HG03095 (cell line): ENCODE measurements around the gene CBX6.

Experiments
- ATAC-seq: cut with Tn5 transposase; IDR thresholded peaks from one replicate; pipeline ENCODE4 v1.9.1; 2021; ENCODE audit warnings: moderate library complexity; ENCODE audit not compliant: unreplicated experiment

The CBX6 gene

GRCh38 chr22:38823076-38823475, 48.9 kb downstream of the CBX6 start:
- no peak for ATAC-seq

DNA sequence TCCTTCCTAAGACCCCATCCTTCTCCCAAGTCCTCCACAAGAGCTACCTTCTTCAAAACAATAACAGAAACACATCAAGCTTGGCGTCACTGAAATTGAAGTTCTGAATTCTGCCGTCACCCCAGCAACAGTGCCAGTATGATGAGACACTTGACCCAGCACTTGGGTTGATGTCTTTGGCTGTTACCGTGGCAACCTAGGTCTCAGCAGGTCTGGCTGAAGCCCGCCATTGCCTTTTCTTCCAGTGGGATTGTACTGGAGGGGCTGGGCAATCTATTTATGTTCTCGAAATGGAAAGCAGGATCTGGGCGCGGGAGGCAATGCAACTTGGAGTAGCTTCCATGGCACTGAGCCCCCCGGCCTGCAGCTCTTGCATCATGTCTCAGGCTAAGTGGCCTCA, 52.0 kb downstream of the CBX6 start:
- ATAC-seq, result no peak

- no peak for ATAC-seq
These were observed 52.6 kb downstream of the CBX6 start for GRCh38 chr22:38819387-38819940.

- no peak for ATAC-seq
These were observed 54.8 kb downstream of the CBX6 start for GRCh38 chr22:38817196-38817595.

- ATAC-seq, result no peak
These were observed 56.2 kb downstream of the CBX6 start for GRCh38 chr22:38815842-38816241.
